HEK293T (cell line): ENCODE measurements around the gene CAMSAP1.

Experiments used
- ARNT ChIP-seq: fragments of 450-650 bp; IDR thresholded peaks from 2 replicates; pipeline ENCODE4 v1.6.1; 2017; ENCODE audit warnings: mild to moderate bottlenecking
- NFRKB ChIP-seq: fragments of 450-650 bp; IDR thresholded peaks from 2 replicates; pipeline ENCODE4 v1.6.1; 2016; ENCODE audit warnings: mild to moderate bottlenecking, moderate library complexity
- SUZ12 ChIP-seq: fragments of 450-650 bp; IDR thresholded peaks from 2 replicates; pipeline ENCODE4 v1.6.1; 2016; ENCODE audit warnings: mild to moderate bottlenecking

DNA sequence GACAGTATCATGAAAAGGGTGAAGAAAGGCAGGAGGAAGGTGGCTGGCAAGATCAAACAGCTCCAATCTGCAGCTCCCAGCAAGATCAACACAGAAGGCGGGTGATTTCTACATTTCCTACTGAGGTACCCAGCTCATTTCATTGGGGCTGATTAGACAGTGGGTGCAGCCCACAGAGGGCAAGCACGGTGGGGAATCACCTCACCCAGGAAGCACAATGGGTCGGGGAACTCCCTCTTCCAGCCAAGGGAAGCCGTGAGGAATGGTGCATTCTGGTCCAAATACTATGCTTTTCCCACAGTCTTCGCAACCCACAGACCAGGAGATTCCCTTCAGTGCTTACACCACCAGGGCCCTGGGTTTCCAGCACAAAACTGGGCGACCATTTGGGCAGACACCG is 66.8 kb downstream of the CAMSAP1 start:
- no peak for TF ChIP-seq NFRKB
- no peak for TF ChIP-seq ARNT
- no peak for TF ChIP-seq SUZ12
